ENCODE results near the gene RDH13. TPM values are rescaled to one million over a fixed set of nuclear protein-coding genes. Genes with fewer than 3 reads are reported as not detected.
"Not testable (repeated sequence)": the region's sequence is repeated elsewhere in the genome, so short reads cannot be mapped to it uniquely, and the experiment has no call there.

RDH13 gene
- total and polyA plus RNA-seq, 12 donors: 21.4 to 72.0 (median 53.2) TPM

GRCh38 chr19:55028757-55029156, 34.2 kb downstream of the RDH13 start:
- ATAC-seq: no peak
- Histone ChIP-seq H3K4me1 (no peaks in the 10 kb centered on the region), H3K27me3 (no peaks in the 10 kb centered on the region), H3K36me3 (no peaks in the 10 kb centered on the region), H3K9me3 (peaks cover 0 to 4% (median 0%) of the 10 kb centered on the region in 11 donors), H3K27ac (no peak overlapping the region), H3K4me3 (no peak overlapping the region)
- intact Hi-C loops (cut with DNase I): no loop called here
- no peak for DNase-seq
- WGBS, 2 donors: 89% methylated on average over 7 of the region's 7 CpGs
- TF ChIP-seq CTCF (IDR thresholded peaks at IDR 0.05): no peak

- WGBS, 2 donors: 86% methylated on average over 21 of the region's 21 CpGs
- TF ChIP-seq CTCF (IDR thresholded peaks at IDR 0.05): no peak
These were observed 35.2 kb downstream of the RDH13 start for GRCh38 chr19:55027472-55028337.

GRCh38 chr19:55027140-55027471, 35.8 kb downstream of the RDH13 start:
- ATAC-seq; H3K4me1 ChIP-seq; H3K4me3 ChIP-seq; DNase-seq; H3K27me3 ChIP-seq; H3K27ac ChIP-seq; H3K36me3 ChIP-seq; intact Hi-C loops (cut with DNase I); H3K9me3 ChIP-seq: not testable (repeated sequence)
- WGBS, 2 donors: 84 to 88% methylated on average over 5 to 10 of the region's 12 CpGs

More at GRCh38 chr19:55027472-55028337, 35.2 kb downstream of the RDH13 start:
- intact Hi-C loops (cut with DNase I): no loop called here
- ATAC-seq (no peak), DNase-seq (no peak)
- no peak overlapping the region for H3K4me3 ChIP-seq
- H3K4me1 ChIP-seq: no peaks in the 10 kb centered on the region
- H3K36me3 ChIP-seq: no peaks in the 10 kb centered on the region
- no peaks in the 10 kb centered on the region for H3K27me3 ChIP-seq
- peaks cover 0 to 6% (median 0%) of the 10 kb centered on the region in 11 donors for H3K9me3 ChIP-seq
- H3K27ac ChIP-seq: no peak overlapping the region

- Histone ChIP-seq H3K27ac (no peak overlapping the region), H3K4me3 (no peak overlapping the region), H3K27me3 (no peaks in the 10 kb centered on the region), H3K9me3 (peaks cover 0 to 10% (median 0%) of the 10 kb centered on the region in 11 donors), H3K4me1 (no peaks in the 10 kb centered on the region), H3K36me3 (no peaks in the 10 kb centered on the region)
- intact Hi-C loops (cut with DNase I): no loop called here
- DNase-seq: no peak
- no peak for ATAC-seq
- whole genome bisulfite sequencing, 2 donors: 84 to 86% methylated on average over 11 of the region's 11 CpGs
- TF ChIP-seq CTCF (IDR thresholded peaks at IDR 0.05): no peak
These were observed 38.8 kb downstream of the RDH13 start for GRCh38 chr19:55024111-55024510.

GRCh38 chr19:55020351-55020750, 42.6 kb downstream of the RDH13 start:
- H3K27me3 ChIP-seq; H3K4me3 ChIP-seq; H3K36me3 ChIP-seq; H3K27ac ChIP-seq; DNase-seq; intact Hi-C loops (cut with DNase I); ATAC-seq; H3K9me3 ChIP-seq; H3K4me1 ChIP-seq: not testable (repeated sequence)
